GM12892 (cell line): ENCODE data around the gene C17orf75.

Experiments
- POLR2A ChIP-seq: IDR thresholded peaks from 2 replicates; pipeline ENCODE4 v1.6.1; 2011; ENCODE audit warnings: low read depth, low read length, control low read depth
- POLR2AphosphoS5 ChIP-seq: IDR thresholded peaks from 2 replicates; pipeline ENCODE4 v1.6.1; 2011; ENCODE audit warnings: low read depth, low read length, control low read depth
- TAF1 ChIP-seq: IDR thresholded peaks from 2 replicates; pipeline ENCODE4 v1.6.1; 2011; ENCODE audit warnings: low read depth, mild to moderate bottlenecking, control low read depth, low read length, borderline replicate concordance

GRCh38 chr17:32348483-32348800 is 6.5 kb upstream of the C17orf75 start:
- TF ChIP-seq POLR2A (no peak), POLR2AphosphoS5 (no peak), TAF1 (no peak)
